ENCODE measurements around the gene RAD9A.

- TF ChIP-seq CTCF (IDR thresholded peaks at IDR 0.05; ENCODE audit: low read length) (no peak), EZH2 (optimal IDR thresholded peaks at IDR 0.05; ENCODE audit: low read depth, low read length) (no peak), EZH2phosphoT487 (IDR thresholded peaks at IDR 0.05; ENCODE audit: low read length) (no peak)
Measured at GRCh38 chr11:67370351-67371076, 21.3 kb upstream of the RAD9A start.
